Osteoblast (primary cell): ENCODE data around the gene CDKAL1. TPM values are rescaled to one million over a fixed set of nuclear protein-coding genes. Genes with fewer than 3 reads are reported as not detected.

Experiments
- DNase-seq: peaks from one replicate; pipeline ENCODE4 v3.0.0; 2011; ENCODE audit warnings: low spot score, mixed read lengths; ENCODE audit not compliant: insufficient read length; ENCODE audit errors: missing footprints
- H2AFZ ChIP-seq: 2 replicates; pipeline ENCODE4 v1.6.0; 2011; ENCODE audit warnings: mild to moderate bottlenecking, low read length
- H3K27ac ChIP-seq: 2 replicates; pipeline ENCODE4 v1.5.1; 2011; ENCODE audit warnings: mild to moderate bottlenecking, low read depth, low read length, moderate library complexity
- H3K27me3 ChIP-seq: 2 replicates; pipeline ENCODE4 v1.6.0; 2012; ENCODE audit warnings: mild to moderate bottlenecking, control low read depth, inconsistent platforms, low read length, moderate library complexity; ENCODE audit not compliant: insufficient read depth
- H3K36me3 ChIP-seq: 2 replicates; pipeline ENCODE4 v1.5.1; 2011; ENCODE audit warnings: mild to moderate bottlenecking, low read length, control low read depth, moderate library complexity; ENCODE audit not compliant: insufficient read depth
- H3K4me1 ChIP-seq: 2 replicates; pipeline ENCODE4 v1.5.1; 2011; ENCODE audit warnings: mild to moderate bottlenecking, low read length, control low read depth, moderate library complexity; ENCODE audit not compliant: insufficient read depth
- H3K4me2 ChIP-seq: 2 replicates; pipeline ENCODE4 v1.6.0; 2011; ENCODE audit warnings: mild to moderate bottlenecking, low read length; ENCODE audit not compliant: insufficient read depth
- H3K4me3 ChIP-seq: fragments of 200-600 bp; sonication (generic); 3 replicates; pipeline ENCODE4 v1.5.1; 2012; ENCODE audit warnings: mild to moderate bottlenecking, low read length, inconsistent platforms; ENCODE audit not compliant: insufficient read depth
- H3K79me2 ChIP-seq: 2 replicates; pipeline ENCODE4 v1.6.0; 2012; ENCODE audit warnings: mild to moderate bottlenecking, low read length, control low read depth, inconsistent platforms; ENCODE audit not compliant: insufficient read depth
- H3K9me3 ChIP-seq: 2 replicates; pipeline ENCODE4 v1.5.1; 2011; ENCODE audit warnings: low read depth, low read length, control low read depth
- H4K20me1 ChIP-seq: 2 replicates; pipeline ENCODE4 v1.6.0; 2012; ENCODE audit warnings: mild to moderate bottlenecking, low read length, control low read depth; ENCODE audit not compliant: insufficient read depth
- total RNA-seq: library from RNA; depleted of rRNA; stranded (reverse); fragments of >200 nt; gene quantifications from 2 replicates; pipeline ENCODE4 v1.2.3, GENCODE V29; 2012
- TF ChIP-seq, protein P1 (sequence below): IDR thresholded peaks from 2 replicates; pipeline ENCODE4 v1.5.1; 2011; ENCODE audit warnings: mild to moderate bottlenecking, low read depth, low read length, moderate library complexity; ENCODE audit errors: extremely low read depth

CDKAL1 gene
- total RNA-seq, 1 donor = 18.5 TPM

DNA sequence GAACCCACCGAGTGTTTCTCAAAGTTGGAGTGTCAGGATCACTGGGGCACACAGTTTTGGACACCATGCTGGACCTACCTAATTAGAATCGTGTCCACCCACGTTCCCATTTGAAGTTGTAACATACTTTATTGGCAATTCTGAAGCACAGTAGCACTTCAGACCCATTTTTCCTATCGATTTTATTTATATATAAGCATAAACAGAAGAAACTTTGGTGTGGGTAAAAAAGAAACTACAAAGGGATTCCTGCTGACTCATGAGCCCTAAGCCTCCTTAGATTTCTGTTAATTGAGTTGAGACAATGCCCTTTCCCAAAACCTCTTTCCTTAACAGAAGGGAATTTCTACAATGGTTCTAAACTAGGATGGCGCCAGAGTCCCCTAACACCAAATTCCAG is 398.0 kb downstream of the CDKAL1 start:
- H4K20me1 ChIP-seq = no peaks in the 10 kb centered on the region

DNA sequence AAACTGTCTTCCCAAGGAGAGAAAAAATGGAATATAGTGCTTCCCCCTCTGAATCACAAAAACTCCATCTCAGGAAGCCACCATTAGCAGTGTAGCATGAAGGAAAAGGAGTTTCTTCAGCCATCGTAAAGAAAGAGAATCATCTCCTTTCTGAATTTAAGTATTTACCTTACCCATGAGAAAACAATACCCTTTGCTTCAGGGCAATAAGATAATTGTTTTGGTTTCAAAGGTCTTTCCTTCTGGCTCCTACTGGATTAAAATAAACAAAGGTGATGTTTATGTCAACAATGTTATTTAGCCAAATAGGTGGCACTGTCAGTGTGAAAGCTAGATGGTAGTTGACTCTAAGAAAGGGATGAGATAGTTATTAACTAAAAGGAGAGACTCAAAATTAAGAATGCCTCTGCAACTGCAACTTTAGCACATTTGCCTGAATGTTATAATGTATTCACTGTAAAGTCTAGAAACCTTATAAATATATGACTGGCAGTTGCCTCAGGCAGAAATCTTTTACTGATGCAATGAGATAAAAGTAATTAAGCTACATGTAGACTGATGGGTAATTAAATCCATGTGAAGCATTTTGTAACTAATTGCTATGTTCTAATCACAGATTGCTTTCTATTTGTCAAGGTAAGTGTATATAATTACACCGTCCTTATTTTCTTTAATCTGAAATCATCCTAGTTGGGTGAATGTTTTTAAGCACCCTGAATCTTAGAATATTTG is 399.0 kb downstream of the CDKAL1 start:
- Histone ChIP-seq H3K36me3 (no peaks in the 10 kb centered on the region), H3K4me3 (no peak overlapping the region), H3K4me2 (no peak overlapping the region), H3K79me2 (no peaks in the 10 kb centered on the region), H4K20me1 (no peaks in the 10 kb centered on the region), H3K4me1 (no peaks in the 10 kb centered on the region), H3K27me3 (no peaks in the 10 kb centered on the region), H2AFZ (no peak overlapping the region), H3K27ac (no peak overlapping the region), H3K9me3 (no peaks in the 10 kb centered on the region)
- DNase-seq = no peak
- TF ChIP-seq, protein P1, sequence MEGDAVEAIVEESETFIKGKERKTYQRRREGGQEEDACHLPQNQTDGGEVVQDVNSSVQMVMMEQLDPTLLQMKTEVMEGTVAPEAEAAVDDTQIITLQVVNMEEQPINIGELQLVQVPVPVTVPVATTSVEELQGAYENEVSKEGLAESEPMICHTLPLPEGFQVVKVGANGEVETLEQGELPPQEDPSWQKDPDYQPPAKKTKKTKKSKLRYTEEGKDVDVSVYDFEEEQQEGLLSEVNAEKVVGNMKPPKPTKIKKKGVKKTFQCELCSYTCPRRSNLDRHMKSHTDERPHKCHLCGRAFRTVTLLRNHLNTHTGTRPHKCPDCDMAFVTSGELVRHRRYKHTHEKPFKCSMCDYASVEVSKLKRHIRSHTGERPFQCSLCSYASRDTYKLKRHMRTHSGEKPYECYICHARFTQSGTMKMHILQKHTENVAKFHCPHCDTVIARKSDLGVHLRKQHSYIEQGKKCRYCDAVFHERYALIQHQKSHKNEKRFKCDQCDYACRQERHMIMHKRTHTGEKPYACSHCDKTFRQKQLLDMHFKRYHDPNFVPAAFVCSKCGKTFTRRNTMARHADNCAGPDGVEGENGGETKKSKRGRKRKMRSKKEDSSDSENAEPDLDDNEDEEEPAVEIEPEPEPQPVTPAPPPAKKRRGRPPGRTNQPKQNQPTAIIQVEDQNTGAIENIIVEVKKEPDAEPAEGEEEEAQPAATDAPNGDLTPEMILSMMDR = no peak

More for the DNA sequence above, 398.0 kb downstream of the CDKAL1 start:
- DNase-seq = no peak
- Histone ChIP-seq H3K4me3 (no peak overlapping the region), H3K79me2 (no peaks in the 10 kb centered on the region), H3K4me2 (no peak overlapping the region), H2AFZ (no peak overlapping the region), H3K27ac (no peak overlapping the region), H3K36me3 (no peaks in the 10 kb centered on the region), H3K27me3 (no peaks in the 10 kb centered on the region), H3K4me1 (no peaks in the 10 kb centered on the region), H3K9me3 (no peaks in the 10 kb centered on the region)
- TF ChIP-seq, protein P1 = no peak

DNA sequence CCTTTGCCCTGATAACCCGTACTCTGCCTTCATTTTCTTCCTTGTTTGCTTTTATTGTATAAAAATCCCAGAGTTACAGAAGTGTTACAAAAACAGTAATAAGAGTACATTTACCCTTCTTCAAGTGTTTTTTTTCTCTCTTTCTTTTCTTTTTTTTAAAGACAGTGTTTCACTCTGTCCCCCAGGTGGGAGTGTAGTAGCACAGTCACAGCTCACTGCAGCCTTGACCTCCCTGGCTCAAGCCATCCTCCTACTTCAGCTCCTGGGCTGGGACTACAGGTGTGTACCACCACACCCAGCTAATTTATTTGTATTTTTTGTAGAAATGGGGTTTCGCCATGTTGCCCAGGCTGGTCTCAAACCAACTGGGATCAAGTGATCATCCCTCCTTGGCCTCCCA is 402.7 kb downstream of the CDKAL1 start:
- no peaks in the 10 kb centered on the region for H3K9me3 ChIP-seq
- no peak overlapping the region for H3K27ac ChIP-seq
- no peaks in the 10 kb centered on the region for H3K27me3 ChIP-seq
- H3K4me3 ChIP-seq = no peak overlapping the region
- no peak for DNase-seq
- H3K4me2 ChIP-seq = no peak overlapping the region
- no peaks in the 10 kb centered on the region for H4K20me1 ChIP-seq
- H3K4me1 ChIP-seq = no peaks in the 10 kb centered on the region
- TF ChIP-seq, protein P1 = no peak
- no peaks in the 10 kb centered on the region for H3K36me3 ChIP-seq
- H3K79me2 ChIP-seq = no peaks in the 10 kb centered on the region
- H2AFZ ChIP-seq = no peak overlapping the region

DNA sequence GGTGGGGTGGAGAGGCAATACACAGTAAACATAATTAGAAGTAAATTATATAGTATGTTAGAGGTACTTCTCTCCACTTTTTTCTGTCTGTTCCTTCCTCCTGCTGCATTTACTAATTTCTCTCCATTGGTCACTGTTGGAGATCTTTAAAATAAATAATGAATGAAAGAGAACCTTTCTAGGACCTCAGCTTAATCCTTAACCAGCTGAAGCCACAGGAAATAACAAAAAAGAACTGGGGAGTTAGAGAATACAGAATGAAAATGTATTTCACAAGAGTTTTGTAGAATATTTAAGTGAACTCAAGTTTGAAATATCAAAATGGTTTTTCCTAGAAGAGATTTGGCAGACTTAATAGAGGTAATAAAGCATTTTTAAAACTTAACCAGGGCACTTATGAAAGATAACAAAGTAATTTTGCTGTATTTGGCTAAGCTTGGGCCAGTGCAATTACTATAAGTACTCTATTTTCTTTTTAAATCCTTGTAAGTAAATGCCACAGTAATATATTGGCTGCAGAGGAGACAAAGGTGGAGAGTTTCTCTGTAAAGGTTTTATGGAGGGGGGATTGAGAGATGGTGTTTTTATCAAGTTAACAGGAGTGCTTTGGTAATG is 405.0 kb downstream of the CDKAL1 start:
- Histone ChIP-seq H3K36me3 (no peaks in the 10 kb centered on the region), H2AFZ (no peak overlapping the region), H3K27ac (no peak overlapping the region), H4K20me1 (no peaks in the 10 kb centered on the region), H3K27me3 (no peaks in the 10 kb centered on the region), H3K4me2 (no peak overlapping the region), H3K4me1 (no peaks in the 10 kb centered on the region), H3K79me2 (no peaks in the 10 kb centered on the region), H3K9me3 (no peaks in the 10 kb centered on the region), H3K4me3 (no peak overlapping the region)
- TF ChIP-seq, protein P1 = no peak
- no peak for DNase-seq
